KMS-11 (cell line): ENCODE measurements around the gene ATP8A2.

Experiments used
- H2AFZ ChIP-seq: fragments of 200-600 bp; sonication (generic); 2 replicates; pipeline ENCODE4 v1.6.1; 2016; ENCODE audit warnings: antibody characterized with exemption, mixed run types, low read depth
- H3K27ac ChIP-seq: fragments of 200-600 bp; sonication (generic); 2 replicates; pipeline ENCODE4 v1.6.1; 2016; ENCODE audit warnings: mild to moderate bottlenecking, mixed run types
- H3K27me3 ChIP-seq: fragments of 200-600 bp; sonication (generic); 2 replicates; pipeline ENCODE4 v1.6.1; 2017; ENCODE audit warnings: mild to moderate bottlenecking, low read depth, mixed run types, moderate library complexity; ENCODE audit not compliant: insufficient read depth
- H3K36me3 ChIP-seq: fragments of 200-600 bp; sonication (generic); 2 replicates; pipeline ENCODE4 v1.6.1; 2017; ENCODE audit warnings: mild to moderate bottlenecking, mixed run types; ENCODE audit not compliant: insufficient read depth
- H3K4me1 ChIP-seq: fragments of 200-600 bp; sonication (generic); 2 replicates; pipeline ENCODE4 v1.6.1; 2016; ENCODE audit warnings: mild to moderate bottlenecking, low read depth, mixed run types; ENCODE audit not compliant: poor library complexity, severe bottlenecking
- H3K4me2 ChIP-seq: fragments of 200-600 bp; sonication (generic); 2 replicates; pipeline ENCODE4 v1.7.0; 2016; ENCODE audit warnings: mild to moderate bottlenecking, mixed run types
- H3K4me3 ChIP-seq: fragments of 200-600 bp; sonication (generic); IDR thresholded peaks from 2 replicates; pipeline ENCODE4 v1.6.1; 2017; ENCODE audit warnings: low read depth, low read length, mixed read lengths; ENCODE audit not compliant: insufficient read depth
- H3K79me2 ChIP-seq: fragments of 200-600 bp; sonication (generic); 2 replicates; pipeline ENCODE4 v1.6.1; 2016; ENCODE audit warnings: low read depth, mixed run types; ENCODE audit not compliant: insufficient read depth
- H3K9ac ChIP-seq: fragments of 200-600 bp; sonication (generic); 2 replicates; pipeline ENCODE4 v1.6.1; 2016; ENCODE audit warnings: mild to moderate bottlenecking, mixed run types
- H4K20me1 ChIP-seq: fragments of 200-600 bp; sonication (generic); 2 replicates; pipeline ENCODE4 v1.6.1; 2016; ENCODE audit warnings: mild to moderate bottlenecking, mixed run types; ENCODE audit not compliant: insufficient read depth
- CTCF ChIP-seq: fragments of 200-600 bp; sonication (generic); conservative IDR thresholded peaks from 2 replicates; pipeline ENCODE4 v1.6.1; 2017; ENCODE audit warnings: low read depth, mild to moderate bottlenecking, antibody characterized with exemption, low read length, moderate library complexity, mixed read lengths

The ATP8A2 gene

GRCh38 chr13:25397763-25398162 lies 26.0 kb downstream of the ATP8A2 start:
- H3K9ac ChIP-seq, result no peak overlapping the region
- H3K36me3 ChIP-seq, result no peaks in the 10 kb centered on the region
- H3K27me3 ChIP-seq, result no peaks in the 10 kb centered on the region
- no peaks in the 10 kb centered on the region for H3K79me2 ChIP-seq
- H2AFZ ChIP-seq, result no peak overlapping the region
- H3K4me2 ChIP-seq, result no peak overlapping the region
- no peak overlapping the region for H3K4me3 ChIP-seq
- no peaks in the 10 kb centered on the region for H4K20me1 ChIP-seq
- H3K4me1 ChIP-seq, result no peaks in the 10 kb centered on the region
- no peak overlapping the region for H3K27ac ChIP-seq
- no peak for TF ChIP-seq CTCF

GRCh38 chr13:25400925-25401324 lies 29.2 kb downstream of the ATP8A2 start:
- no peak overlapping the region for H3K4me3 ChIP-seq
- no peaks in the 10 kb centered on the region for H4K20me1 ChIP-seq
- H2AFZ ChIP-seq, result no peak overlapping the region
- H3K4me2 ChIP-seq, result no peak overlapping the region
- TF ChIP-seq CTCF, result no peak
- no peak overlapping the region for H3K27ac ChIP-seq
- no peak overlapping the region for H3K9ac ChIP-seq
- H3K36me3 ChIP-seq, result no peaks in the 10 kb centered on the region
- H3K79me2 ChIP-seq, result no peaks in the 10 kb centered on the region
- H3K4me1 ChIP-seq, result no peaks in the 10 kb centered on the region
- no peaks in the 10 kb centered on the region for H3K27me3 ChIP-seq

- Histone ChIP-seq H3K9ac (no peak overlapping the region), H3K36me3 (no peaks in the 10 kb centered on the region), H3K4me2 (no peak overlapping the region), H3K27ac (no peak overlapping the region), H3K27me3 (no peaks in the 10 kb centered on the region), H2AFZ (no peak overlapping the region), H3K4me3 (no peak overlapping the region), H4K20me1 (no peaks in the 10 kb centered on the region), H3K4me1 (no peaks in the 10 kb centered on the region), H3K79me2 (no peaks in the 10 kb centered on the region)
- no peak for TF ChIP-seq CTCF
These were observed 30.2 kb downstream of the ATP8A2 start for GRCh38 chr13:25401958-25402357.

GRCh38 chr13:25406377-25406776 lies 34.6 kb downstream of the ATP8A2 start:
- no peak overlapping the region for H2AFZ ChIP-seq
- H3K79me2 ChIP-seq, result no peaks in the 10 kb centered on the region
- no peak overlapping the region for H3K9ac ChIP-seq
- no peak overlapping the region for H3K4me3 ChIP-seq
- H3K27ac ChIP-seq, result no peak overlapping the region
- H3K4me1 ChIP-seq, result no peaks in the 10 kb centered on the region
- no peaks in the 10 kb centered on the region for H3K36me3 ChIP-seq
- no peaks in the 10 kb centered on the region for H4K20me1 ChIP-seq
- no peak for TF ChIP-seq CTCF
- H3K4me2 ChIP-seq, result no peak overlapping the region
- no peaks in the 10 kb centered on the region for H3K27me3 ChIP-seq

- TF ChIP-seq CTCF, result no peak
- Histone ChIP-seq H3K4me1 (no peaks in the 10 kb centered on the region), H3K4me2 (no peak overlapping the region), H3K4me3 (no peak overlapping the region), H2AFZ (no peak overlapping the region), H3K27ac (no peak overlapping the region), H3K79me2 (no peaks in the 10 kb centered on the region), H3K36me3 (no peaks in the 10 kb centered on the region), H3K27me3 (no peaks in the 10 kb centered on the region), H3K9ac (no peak overlapping the region), H4K20me1 (no peaks in the 10 kb centered on the region)
These were observed 38.2 kb downstream of the ATP8A2 start for GRCh38 chr13:25409938-25410337.
